Left ventricle myocardium superior (tissue), 1 donor: ENCODE measurements around the gene JARID2. TPM values are rescaled to one million over a fixed set of nuclear protein-coding genes. Genes with fewer than 3 reads are reported as not detected.

Experiments
- ATAC-seq: fragments of 200-7000 bp; cut with Tn5 transposase; one replicate; pipeline ENCODE4 v1.9.1; 2020; ENCODE audit warnings: mild to moderate bottlenecking, moderate library complexity
- DNase-seq: peaks from one replicate; pipeline ENCODE4 v3.0.0-alpha.2; 2020
- intact Hi-C: fragments of 100-400 bp; cut with micrococcal nuclease; formaldehyde crosslinking; loops from one replicate; pipeline ENCODE4 v1.11.0; 2022
- total RNA-seq: library from RNA; stranded (reverse); fragmentation: NEBNext Ultra II Directional; extraction: Animal tissue kit (Norgen Biotek cat#: 25700); gene quantifications from one replicate; pipeline ENCODE4 v1.2.1, GENCODE V29; 2021
- donor health status: DM: no; HTN: yes; CAD: no; lungs with severe emphysema.

Gene JARID2
- total RNA-seq, 1 donor from 2014 or later: 10.2 TPM

DNA sequence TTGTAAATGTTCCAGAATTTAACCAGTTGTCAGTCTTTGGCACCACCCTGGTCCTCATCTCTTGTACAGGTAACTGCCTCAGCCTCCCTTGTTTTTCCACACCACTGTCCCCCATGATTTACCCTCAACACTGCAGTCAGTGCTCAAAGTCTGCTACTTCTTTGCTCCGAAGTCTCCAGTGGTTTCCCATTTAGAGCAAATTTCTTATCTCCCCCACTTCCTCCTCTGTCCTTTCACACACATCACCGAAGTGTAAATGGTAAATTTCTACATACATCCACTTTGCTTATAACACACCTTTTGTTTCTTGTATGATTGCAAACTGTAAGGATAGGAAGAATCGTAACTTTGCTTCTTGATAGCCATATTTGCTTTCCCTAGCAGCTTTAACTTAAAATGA, 115.3 kb downstream of the JARID2 start:
- intact Hi-C loops: no loop called here
- DNase-seq: no peak
- no peak for ATAC-seq

DNA sequence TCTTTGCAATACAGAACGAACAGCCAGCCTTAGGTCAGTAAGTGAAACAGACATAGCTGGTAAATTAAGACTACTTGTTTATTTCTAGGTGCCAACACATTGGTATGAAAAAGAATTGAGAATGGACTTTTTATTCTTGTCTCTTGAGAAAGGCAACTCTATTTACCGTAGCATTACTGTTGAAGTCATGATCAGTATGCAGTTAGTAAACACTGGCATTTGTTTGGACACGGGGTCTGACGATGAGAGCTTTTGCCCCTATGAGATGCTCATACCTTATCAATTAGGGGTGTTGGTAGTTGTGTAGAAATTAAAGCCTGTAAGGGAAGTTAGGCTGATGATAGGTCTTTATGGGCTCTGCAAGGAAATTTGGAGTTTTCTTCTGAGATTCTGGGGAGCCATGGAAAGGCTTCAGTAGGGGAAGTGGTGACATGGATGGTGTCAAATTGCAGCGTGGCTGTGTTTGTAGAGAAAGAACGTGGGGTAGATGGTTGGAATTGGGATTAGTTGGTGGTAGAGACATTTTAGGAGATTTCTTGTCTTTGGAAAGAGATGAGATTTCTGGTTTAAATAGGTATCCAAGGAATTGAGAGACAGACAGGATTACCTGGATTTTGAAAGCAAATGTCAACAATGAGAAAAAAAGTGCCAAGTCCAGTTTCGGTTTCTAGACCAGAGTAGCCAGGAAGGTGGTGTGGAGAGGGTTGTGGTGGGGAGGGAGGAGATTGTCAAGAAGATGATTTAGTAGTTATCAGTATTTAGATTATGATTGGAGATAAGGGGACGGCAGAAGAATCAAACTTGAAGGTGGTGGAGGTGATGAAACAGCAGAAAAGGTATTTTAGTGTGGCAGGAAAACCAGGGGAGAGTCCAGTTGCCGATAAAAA, 116.6 kb downstream of the JARID2 start:
- DNase-seq: no peak
- ATAC-seq: no peak
- intact Hi-C loops: no loop called here

DNA sequence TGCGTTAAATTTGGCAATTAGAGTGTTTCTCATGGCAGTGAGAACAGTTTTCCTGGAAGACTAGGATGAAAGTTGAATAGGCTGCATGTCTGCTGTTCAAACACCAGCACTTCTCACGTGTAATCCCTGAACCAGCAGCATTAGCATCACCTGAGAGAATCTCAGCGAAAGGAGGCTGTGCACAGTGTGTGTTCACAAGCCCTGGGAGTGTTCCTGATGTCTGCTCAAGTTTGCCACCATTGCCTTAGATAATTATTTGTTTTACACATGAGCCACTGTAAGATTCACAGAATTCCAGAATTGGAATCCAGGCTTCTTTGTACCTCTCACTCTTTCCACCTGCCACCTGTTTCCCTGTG, 117.3 kb downstream of the JARID2 start:
- no peak for ATAC-seq
- intact Hi-C loops: no loop called here
- DNase-seq: no peak

DNA sequence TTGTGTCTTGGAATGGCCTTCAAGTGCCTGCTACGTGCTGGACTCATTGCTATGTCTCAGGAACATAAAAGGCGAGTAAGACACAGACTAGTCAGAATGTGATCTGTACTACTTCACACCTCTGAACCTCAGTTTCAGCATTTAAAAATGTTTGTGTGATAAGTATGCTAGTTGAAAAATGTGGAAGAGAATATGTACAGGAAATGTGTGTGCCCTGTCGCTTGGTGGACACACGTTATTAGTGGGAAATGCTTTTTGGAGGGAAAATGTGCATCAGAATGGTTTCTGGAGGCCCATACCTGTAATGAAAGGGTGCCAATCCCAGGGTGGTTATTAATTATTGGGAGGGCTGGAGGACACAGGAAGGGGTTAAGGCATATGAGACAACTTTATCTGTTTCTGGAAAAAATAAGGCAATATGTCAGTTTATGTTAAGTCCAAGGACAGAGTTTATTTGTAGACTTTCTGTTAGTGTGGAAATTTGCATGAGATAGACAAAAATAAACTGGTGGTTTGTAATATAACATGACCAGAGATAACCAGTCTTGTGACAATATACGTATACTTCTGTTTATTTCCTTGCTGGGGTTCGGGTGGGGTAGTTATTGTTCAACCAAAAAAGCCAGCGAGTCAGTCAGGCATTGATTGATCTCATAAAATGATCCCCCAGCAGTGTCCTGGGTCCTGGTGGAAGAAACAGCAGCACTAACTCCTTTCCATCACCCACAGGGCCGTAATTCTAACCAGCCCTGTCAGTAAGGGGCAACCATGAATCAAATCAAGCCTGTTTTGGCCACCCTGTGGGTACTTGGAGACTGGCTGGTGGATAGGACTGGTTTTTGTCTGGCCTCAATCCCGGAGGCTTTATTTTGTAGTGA, 117.9 kb downstream of the JARID2 start:
- intact Hi-C loops: no loop called here
- DNase-seq (no peak), ATAC-seq (no peak)

DNA sequence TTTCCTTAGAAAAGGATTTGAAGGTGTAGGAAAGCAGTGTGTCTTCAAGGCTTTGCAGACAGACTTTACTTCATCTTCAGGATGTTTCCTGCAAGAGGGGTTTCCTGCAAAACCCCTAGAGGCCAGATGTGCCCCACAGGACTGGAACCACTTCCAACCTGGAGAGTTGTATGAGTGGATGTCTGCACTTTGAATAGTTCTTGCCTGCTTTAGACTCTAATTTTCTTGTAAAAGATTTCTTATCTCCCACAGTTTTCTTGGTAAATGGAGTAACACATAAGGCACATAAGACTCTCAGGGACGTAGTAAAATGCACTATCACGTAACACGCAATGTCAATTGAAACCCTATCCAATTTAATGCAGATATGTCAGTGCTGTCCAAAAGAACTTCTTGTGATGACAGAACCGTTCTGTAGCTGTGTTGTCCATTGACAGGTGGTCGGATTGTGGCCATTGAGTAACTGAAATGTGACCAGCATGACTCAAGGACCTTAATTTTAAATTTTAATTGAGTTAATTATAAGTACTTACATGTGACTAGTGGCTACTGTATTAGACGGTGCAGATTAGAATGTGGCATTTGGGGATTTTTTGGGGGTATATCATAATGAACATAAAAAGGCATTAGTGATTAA, 118.7 kb downstream of the JARID2 start:
- ATAC-seq (no peak), DNase-seq (no peak)
- intact Hi-C loops: no loop called here

DNA sequence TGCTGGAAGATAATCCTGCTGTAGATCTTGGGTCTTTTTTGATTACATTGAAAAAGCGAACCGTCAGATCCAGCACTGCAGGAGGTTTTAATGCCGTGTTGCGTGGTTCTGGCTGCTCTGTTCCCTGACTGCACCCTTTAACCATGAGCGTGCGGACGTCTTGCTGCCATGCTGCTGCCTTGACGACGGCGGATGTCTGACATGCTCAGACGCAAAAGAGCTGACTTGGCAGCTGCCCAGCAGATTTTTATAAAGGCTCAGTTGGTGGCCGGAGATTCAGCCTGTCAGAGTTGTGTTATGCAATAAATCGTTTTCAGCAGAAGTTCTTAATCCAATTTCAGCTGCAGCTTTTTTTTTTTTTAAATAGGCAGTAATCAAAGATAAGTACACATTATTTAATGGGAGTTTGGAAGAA, 119.4 kb downstream of the JARID2 start:
- intact Hi-C loops: no loop called here
- ATAC-seq: peak; percentile 89
- DNase-seq: peak; percentile 85

DNA sequence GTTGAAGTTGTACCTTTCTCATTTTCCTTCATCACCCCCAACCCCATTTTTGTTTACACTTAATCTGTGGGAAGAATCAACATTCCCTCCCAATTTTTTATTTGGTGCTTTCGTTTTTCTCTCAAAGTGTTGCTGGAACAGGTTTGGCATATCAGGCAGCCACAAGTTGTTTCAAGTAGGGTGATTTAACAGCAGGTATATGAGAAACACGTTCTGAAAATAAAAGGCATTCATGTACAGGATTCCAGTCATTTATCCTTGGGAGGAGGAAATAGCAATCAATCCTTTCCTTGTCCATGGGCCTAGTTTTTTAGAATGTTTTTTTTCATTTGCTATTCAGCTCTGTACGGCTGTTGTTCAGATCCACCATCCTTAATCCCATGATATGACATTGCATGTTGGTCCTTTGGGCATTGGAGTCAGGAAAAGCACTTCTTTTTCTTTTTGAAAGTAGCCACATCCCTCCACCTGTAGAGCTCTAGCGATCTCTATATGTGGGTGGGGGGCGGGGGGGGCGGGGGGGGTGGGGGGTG, 120.2 kb downstream of the JARID2 start:
- no peak for DNase-seq
- intact Hi-C loops: no loop called here

DNA sequence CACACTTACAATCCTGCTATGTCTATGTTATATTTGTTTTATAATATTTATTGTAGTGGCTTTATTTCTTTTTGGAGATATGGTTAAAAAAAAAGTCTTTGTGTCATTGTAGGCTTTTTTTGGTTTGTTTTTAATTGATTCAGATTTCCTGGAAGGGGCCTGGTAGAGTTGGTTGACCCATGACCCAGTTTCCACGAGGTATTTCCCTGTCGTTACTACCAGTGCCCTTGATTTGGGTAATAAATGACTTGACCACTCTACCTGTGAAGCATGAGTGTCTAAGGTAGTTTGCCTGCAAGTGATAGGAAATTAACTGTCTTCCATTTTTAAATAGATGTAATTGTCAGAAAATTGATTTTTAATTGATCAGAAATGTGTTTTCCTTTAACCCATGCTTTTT, 121.0 kb downstream of the JARID2 start:
- intact Hi-C loops: no loop called here
- DNase-seq: no peak
- no peak for ATAC-seq

More for the DNA sequence above, 120.2 kb downstream of the JARID2 start:
- ATAC-seq: no peak

DNA sequence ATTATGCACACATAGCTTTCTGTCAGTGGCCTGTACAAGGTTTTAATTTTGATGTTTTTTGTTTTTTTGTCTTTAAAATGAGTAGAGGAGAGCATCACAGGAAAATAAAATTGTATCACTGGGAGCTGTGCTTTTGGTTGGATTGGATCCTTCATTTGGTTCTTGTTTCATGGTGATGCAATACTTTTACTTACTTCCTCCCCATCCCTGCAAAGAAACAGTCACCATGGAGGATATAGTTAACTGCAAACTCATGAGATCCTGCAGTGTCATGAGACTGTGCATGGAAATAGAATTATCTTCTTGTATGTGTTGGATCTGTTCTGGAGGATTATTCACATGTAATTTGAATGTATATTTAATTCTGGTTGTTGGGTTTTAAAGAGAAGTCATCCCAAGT, 122.3 kb downstream of the JARID2 start:
- DNase-seq (no peak), ATAC-seq (peak; percentile 7)
- intact Hi-C loops: no loop called here

DNA sequence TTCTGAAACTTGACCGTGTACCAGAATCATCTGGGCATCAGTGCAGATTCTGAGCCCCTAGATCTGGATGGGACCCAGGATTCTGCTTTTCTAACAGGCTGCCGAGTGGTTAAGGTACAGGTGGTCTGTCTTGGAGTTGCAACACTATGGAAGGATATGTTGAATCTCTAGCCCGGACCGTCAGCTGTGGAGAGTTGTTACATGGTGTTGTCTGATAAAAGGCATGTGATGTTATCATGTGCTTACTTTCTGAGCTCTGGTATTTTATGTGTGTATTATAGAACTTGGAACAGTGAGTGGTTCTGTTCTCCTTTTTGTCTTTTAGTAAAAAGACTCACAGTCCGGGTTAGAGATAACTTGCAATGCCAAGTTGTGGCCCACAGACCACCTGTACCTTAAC, 123.0 kb downstream of the JARID2 start:
- ATAC-seq: no peak
- no peak for DNase-seq
- intact Hi-C loops: no loop called here

DNA sequence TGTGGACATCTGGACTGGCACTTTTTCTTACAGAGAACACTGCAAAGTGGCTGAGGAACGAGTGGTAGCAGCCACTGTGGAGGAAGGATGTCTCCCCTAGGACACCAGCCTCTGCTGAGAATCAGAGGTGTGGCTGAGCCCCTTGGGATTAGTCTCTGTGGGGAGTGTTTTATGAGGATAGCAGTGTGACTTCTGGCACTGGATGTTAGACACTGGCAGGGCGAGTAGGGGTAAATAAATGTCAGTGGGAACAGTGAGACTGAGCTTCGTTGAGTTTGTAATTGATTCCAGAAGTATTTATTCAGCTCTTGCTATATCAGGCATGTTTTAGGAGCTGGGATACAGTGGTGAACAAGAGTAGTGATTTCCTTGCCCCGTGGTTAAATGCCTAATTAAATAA, 124.0 kb downstream of the JARID2 start:
- intact Hi-C loops: no loop called here
- no peak for ATAC-seq
- DNase-seq: no peak

DNA sequence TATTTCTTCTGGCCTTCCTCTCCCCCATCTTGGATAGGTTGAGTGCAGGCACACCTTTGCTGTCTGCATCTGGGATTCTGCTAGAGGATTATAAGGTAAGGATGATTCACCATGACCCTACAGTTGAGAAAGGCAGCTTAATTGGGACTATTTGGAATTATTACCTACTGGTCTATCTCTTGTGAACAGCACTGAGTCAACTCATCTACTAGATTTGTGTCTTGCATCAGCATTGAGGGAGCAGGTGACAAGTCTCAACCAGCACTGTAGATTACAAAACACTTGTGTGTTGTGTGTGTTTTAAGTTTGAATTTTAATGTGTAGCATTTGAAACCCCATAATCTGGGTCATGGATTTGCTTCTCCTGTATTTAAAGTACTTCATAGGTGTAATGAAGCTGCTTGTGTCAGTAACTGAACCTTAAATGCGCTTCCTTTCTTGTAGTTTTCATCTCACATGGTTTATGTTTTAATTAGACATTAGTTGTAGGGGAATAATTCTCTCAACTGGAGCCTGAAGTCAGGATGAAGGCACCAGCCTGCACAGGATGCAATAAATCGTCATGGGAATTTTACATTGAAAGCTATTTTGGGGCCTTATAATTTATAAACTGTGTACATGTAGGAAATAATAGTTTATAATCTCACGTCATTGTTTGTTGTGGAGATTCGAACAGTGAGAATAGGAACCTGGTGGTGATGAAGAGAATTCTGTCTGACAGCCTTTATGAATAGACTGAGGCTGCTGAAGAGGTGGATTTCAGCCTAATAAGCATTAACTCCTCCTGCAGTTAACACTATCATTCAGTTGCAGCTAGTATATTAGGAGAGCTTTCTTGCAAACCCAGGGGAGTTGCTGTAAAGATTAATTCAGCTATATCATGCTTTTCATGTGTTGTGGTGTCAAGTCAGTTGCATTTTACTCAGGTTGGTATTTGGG, 125.1 kb downstream of the JARID2 start:
- intact Hi-C loops: no loop called here
- DNase-seq (no peak), ATAC-seq (no peak)

DNA sequence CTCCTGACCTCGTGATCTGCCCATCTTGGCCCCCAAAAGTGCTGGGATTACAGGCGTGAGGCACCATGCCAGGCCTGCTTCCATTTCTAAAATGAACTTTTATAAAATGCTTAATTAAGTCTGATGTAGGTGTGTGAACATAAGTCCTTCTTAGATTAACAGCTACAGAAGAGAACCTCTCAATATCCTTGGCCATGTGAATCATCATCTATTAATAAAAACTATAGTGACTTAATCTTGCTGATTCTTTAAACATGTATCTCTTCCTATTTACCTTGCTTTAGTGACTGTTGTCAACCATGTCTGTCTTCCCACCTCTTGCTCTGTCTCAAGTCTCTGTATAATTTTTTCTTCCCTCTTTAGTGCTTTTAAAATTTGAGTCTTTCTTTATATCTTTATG, 127.1 kb downstream of the JARID2 start:
- ATAC-seq (no peak), DNase-seq (no peak)
- intact Hi-C loops: no loop called here

DNA sequence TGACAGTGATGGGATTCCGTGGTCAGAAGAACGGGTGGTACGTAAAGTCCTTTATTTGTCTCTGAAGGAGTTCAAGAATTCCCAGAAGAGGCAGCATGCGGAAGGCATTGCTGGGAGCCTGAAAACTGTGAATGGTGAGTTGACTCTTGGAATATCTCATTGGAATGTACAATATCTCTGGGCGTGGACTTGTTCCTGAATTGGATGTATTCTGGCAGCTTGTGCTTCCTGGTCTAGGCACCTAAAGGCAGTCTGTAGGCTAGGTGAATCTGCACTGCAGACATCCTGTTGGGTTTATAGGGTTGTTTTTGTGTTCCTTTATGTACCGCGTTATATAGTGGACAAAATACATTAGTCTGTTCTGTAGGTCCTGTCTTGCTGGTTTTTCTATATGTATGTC, 128.2 kb downstream of the JARID2 start:
- intact Hi-C loops: no loop called here
- ATAC-seq (peak; percentile 25), DNase-seq (no peak)

DNA sequence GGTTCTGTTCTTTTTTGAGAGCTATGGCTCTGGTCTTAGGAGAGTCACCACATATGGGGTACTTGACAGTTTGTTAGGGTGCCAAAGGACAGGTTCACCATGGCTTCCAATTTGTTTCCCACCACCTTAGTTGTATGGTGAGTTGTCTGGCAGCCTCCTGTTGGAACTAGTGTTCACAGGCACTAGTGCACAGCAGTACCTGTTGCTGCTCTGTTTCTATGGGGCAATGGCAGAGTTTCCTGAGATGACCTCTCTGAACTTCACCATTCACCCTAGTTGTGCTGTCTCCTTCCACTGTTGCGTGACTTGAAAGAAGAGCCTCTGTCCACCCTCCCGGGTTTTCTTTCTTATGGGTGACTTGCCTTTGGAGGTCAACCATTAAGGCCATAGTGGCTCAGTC, 129.1 kb downstream of the JARID2 start:
- ATAC-seq: no peak

DNA sequence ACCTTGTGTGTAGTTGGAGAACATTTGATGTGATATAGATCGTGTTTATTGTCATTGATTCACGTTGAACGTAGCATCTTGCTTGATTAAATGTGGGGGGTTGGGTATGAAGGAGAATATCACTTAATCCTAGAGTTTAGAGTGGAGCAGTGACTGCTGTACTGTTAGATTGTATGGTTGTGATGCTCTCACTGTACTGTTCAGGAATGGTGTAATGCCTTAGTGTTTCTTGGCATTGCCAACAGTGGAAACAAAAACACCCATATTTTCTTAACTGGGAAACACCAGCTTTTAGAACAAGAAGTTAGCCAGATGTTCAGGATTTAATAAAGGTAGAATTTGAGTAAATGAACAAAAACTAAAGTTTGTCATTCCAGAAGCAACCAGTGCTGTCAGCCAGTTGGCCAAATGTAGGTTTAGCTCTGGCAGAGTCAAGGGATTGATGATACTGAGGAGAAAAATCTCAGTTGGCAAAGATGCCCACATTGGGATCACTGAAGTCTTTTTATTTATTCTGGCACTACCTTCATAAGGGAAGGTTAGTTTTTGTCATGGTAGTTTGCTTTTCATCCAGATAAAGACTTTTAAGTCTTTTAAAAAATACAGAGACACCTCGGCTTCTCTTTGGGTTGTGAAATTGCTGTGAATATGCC, 129.9 kb downstream of the JARID2 start:
- DNase-seq: no peak
- no peak for ATAC-seq
- intact Hi-C loops: no loop called here

More for the DNA sequence above, 129.1 kb downstream of the JARID2 start:
- intact Hi-C loops: no loop called here
- no peak for DNase-seq

DNA sequence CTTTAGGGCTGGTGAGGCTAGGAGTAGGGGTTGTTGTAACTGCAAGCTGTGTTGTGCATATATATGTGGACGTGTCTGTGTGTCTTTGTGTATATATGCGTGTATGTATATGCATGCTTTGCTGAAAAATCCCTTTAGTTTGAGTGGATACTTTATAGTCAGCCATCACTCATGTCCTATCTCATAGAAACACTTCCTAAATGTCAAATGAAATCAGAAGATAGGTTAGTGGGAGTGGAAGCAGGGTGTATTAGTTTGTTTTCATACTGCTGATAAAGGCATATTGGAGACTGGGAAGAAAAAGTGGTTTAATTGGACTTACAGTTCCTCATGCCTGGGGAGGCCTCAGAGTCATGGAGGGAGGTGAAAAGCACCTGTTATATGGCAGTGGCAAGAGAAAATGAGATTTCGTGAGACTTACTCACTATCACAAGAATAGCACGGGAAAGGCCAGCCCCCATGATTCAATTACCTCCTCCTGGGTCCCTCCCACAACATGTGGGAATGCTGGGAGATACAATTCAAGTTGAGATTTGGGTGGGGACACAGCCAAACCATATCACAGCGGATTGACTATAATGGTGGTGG, 131.1 kb downstream of the JARID2 start:
- DNase-seq (no peak), ATAC-seq (no peak)
- intact Hi-C loops: no loop called here

DNA sequence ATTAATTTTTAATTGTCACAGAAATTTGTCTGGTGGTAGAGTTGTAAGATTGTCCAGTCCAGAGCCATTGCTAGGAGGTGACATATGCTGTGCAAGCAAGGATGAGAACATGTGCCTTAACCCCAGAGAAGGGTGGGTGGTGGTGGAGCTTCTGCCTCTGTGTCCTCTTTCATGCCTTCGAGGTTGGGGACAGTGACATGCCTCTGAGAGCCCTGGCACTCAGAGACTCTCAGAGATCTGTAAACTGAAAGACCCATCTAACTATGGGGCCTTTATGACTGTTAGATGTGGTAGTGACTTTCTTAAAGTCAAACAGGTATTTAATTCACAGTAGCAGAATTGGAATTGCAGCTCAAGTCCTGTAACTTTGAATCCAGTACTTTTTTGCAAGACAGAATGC, 132.4 kb downstream of the JARID2 start:
- no peak for ATAC-seq
- no peak for DNase-seq
- intact Hi-C loops: no loop called here
